RWPE1 (cell line): ENCODE measurements around the gene ZNF777.

Experiments used
- CTCF ChIA-PET: fragments of 350-600 bp; sonication (Branson Sonifier 250); formaldehyde crosslinking; extraction: SDS; loops from one replicate; lab custom pipeline; 2021; lab: Yijun Ruan, JAX
- POLR2A ChIA-PET: fragments of 400-600 bp; formaldehyde crosslinking; extraction: SDS; loops from one replicate; lab custom pipeline; 2020; ENCODE audit warnings: antibody characterized with exemption; ENCODE audit not compliant: low non-redundant PET; lab: Yijun Ruan, JAX
- DNase-seq: peaks from one replicate; pipeline ENCODE4 v3.0.0; 2012; ENCODE audit warnings: low spot score
- H3K27ac ChIP-seq: fragments of 450-650 bp; 2 replicates; pipeline ENCODE4 v1.5.1; 2017
- CTCF ChIP-seq: fragments of 450-650 bp; conservative IDR thresholded peaks from 2 replicates; pipeline ENCODE4 v1.5.1; 2017; ENCODE audit warnings: low read depth, mild to moderate bottlenecking

ZNF777 gene

GRCh38 chr7:149460493-149461277 lies at the start of gene ZNF777:
Gene ZNF777, minus strand, starts transcription at chr7:149461062. Its CDS starts 5,040 bp downstream, at chr7:149456022.
- H3K27ac ChIP-seq, result peak within 1 kb of the TSS; percentile 69
- CTCF ChIA-PET, result interaction anchor here (0.6 to 0.7 kb wide), 3 partner anchors 67 to 280 kb away, joined by 3 read pairs; no protein-coding TSS in a partner anchor
- peak; percentile 78 for TF ChIP-seq CTCF
- peak; percentile 87 for DNase-seq
- POLR2A ChIA-PET, result no interaction called here

GRCh38 chr7:149510248-149510647 lies 49.4 kb upstream of the ZNF777 start:
- POLR2A ChIA-PET, result no interaction called here

GRCh38 chr7:149509774-149510173 lies 48.9 kb upstream of the ZNF777 start:
- no peak for DNase-seq
- ChIA-PET CTCF (interaction anchor here (0.5 kb wide), 1 partner anchor 1454 kb away, joined by 3 read pairs; no protein-coding TSS in a partner anchor), POLR2A (no interaction called here)
- TF ChIP-seq CTCF, result no peak
- H3K27ac ChIP-seq, result no peak overlapping the region

More at GRCh38 chr7:149510248-149510647, 49.4 kb upstream of the ZNF777 start:
- CTCF ChIA-PET, result no interaction called here
- H3K27ac ChIP-seq, result no peak overlapping the region
- DNase-seq, result no peak
- TF ChIP-seq CTCF, result no peak

- no peak overlapping the region for H3K27ac ChIP-seq
- DNase-seq, result no peak
- CTCF ChIA-PET, result no interaction called here
- POLR2A ChIA-PET, result no interaction called here
- TF ChIP-seq CTCF, result no peak
These were observed 44.7 kb upstream of the ZNF777 start for GRCh38 chr7:149505551-149505950.

- ChIA-PET POLR2A (no interaction called here), CTCF (no interaction called here)
- TF ChIP-seq CTCF, result no peak
- no peak overlapping the region for H3K27ac ChIP-seq
- DNase-seq, result no peak
These were observed 40.8 kb upstream of the ZNF777 start for GRCh38 chr7:149501651-149502050.

GRCh38 chr7:149500910-149501309 lies 40.0 kb upstream of the ZNF777 start:
- POLR2A ChIA-PET, result no interaction called here
- CTCF ChIA-PET, result no interaction called here
- TF ChIP-seq CTCF, result no peak
- DNase-seq, result no peak
- H3K27ac ChIP-seq, result no peak overlapping the region
